Bladder microvascular endothelial cell (primary cell): ENCODE measurements around the gene ICAM4. TPM values are rescaled to one million over a fixed set of nuclear protein-coding genes. Genes with fewer than 3 reads are reported as not detected.

Experiments
- total RNA-seq: library from RNA; depleted of rRNA; stranded (reverse); fragments of >200 nt; gene quantifications from 2 replicates; pipeline ENCODE4 v1.2.3, GENCODE V29; 2014

Gene ICAM4
- 1.1 and 1.3 TPM in 2 replicates for total RNA-seq

GRCh38 chr19:10286803-10287737 lies at the start of gene ICAM4:
TSS of gene ICAM4 (plus strand) at chr19:10286955. CDS start at chr19:10287013, 58 bp downstream.

DNA sequence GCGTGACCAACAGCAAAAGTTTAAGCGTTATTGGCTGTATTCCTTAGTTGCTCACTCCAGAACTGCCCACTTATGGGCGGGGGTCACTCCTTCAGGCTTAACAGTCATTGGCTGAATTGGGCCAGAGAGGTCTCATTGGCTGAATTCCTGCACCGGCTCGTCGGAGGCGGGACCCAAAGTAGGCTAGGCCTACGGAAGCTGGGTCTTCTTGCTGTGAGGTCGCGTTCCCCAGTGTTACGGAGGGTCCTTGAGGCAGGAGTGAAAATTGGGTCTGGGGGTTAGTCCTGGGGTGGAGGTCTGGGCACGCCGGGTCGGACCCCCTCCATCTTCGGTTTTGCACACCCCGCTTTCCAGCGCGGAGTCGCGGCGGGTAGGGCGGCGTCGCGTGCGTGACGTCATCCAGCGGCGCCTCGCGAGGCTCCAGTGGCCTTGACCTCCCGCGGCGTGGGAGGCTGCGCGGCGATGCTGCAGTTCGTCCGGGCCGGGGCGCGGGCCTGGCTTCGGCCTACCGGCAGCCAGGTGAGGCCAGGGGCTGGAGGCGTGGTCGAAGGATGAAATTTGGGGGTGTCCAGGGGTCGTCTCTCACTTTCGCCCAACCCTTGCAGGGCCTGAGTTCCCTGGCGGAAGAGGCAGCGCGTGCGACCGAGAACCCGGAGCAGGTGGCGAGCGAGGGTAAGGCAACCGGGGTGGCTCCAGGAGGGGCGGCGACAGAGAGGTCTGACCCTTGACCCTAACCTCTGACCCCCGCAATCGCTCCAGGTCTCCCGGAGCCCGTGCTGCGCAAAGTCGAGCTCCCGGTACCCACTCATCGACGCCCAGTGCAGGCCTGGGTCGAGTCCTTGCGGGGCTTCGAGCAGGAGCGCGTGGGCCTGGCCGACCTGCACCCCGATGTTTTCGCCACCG lies 34.7 kb upstream of the ICAM4 start, which contains the start of gene MRPL4:
TSS of gene MRPL4 (plus strand) at position 423 of the 903 bp plus-strand sequence. CDS start at position 463, 40 bp downstream.

DNA sequence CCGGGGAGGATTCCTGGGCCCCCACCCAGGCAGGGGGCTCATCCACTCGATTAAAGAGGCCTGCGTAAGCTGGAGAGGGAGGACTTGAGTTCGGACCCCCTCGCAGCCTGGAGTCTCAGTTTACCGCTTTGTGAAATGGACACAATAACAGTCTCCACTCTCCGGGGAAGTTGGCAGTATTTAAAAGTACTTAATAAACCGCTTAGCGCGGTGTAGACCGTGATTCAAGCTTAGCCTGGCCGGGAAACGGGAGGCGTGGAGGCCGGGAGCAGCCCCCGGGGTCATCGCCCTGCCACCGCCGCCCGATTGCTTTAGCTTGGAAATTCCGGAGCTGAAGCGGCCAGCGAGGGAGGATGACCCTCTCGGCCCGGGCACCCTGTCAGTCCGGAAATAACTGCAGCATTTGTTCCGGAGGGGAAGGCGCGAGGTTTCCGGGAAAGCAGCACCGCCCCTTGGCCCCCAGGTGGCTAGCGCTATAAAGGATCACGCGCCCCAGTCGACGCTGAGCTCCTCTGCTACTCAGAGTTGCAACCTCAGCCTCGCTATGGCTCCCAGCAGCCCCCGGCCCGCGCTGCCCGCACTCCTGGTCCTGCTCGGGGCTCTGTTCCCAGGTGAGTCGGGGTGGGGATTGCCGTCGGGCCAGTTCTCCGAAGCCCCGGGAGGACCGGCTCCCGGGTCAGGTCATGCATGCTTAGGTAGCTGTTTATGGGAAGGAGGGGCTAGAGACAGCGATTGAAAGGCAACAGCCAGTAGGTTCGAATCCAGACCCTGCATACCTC lies 15.9 kb upstream of the ICAM4 start, which contains the start of gene ICAM1:
TSS of gene ICAM1 (plus strand) at position 505 of the 779 bp plus-strand sequence. CDS start at position 545, 40 bp downstream.

DNA sequence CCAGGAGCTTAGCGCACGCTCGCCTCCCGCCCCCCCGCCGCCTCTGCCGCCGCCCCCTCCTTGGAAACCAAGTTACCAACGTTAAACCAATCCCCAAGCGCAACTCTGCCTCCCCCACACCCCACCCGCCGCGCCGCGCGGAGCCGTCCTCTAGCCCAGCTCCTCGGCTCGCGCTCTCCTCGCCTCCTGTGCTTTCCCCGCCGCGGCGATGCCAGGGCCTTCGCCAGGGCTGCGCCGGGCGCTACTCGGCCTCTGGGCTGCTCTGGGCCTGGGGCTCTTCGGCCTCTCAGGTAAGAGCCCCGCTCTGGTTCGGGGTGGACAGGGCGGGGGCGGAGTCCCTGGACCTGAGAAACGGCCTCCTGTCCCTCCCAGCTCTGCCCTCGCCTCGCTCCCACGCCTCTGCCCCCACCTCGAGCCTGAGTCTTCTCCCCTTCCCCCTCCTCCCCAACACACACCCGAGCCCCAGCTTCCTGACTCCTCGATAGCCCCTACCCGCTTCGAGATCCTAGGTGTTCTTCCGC lies 3.1 kb downstream of the ICAM4 start, which contains the start of gene ICAM5:
TSS of gene ICAM5 (plus strand) at position 117 of the 521 bp plus-strand sequence. CDS start at position 209, 92 bp downstream.

GRCh38 chr19:10309423-10309822 lies 22.7 kb downstream of the ICAM4 start, which contains the start of gene ZGLP1:
TSS of gene ZGLP1 (minus strand) at chr19:10309815.

DNA sequence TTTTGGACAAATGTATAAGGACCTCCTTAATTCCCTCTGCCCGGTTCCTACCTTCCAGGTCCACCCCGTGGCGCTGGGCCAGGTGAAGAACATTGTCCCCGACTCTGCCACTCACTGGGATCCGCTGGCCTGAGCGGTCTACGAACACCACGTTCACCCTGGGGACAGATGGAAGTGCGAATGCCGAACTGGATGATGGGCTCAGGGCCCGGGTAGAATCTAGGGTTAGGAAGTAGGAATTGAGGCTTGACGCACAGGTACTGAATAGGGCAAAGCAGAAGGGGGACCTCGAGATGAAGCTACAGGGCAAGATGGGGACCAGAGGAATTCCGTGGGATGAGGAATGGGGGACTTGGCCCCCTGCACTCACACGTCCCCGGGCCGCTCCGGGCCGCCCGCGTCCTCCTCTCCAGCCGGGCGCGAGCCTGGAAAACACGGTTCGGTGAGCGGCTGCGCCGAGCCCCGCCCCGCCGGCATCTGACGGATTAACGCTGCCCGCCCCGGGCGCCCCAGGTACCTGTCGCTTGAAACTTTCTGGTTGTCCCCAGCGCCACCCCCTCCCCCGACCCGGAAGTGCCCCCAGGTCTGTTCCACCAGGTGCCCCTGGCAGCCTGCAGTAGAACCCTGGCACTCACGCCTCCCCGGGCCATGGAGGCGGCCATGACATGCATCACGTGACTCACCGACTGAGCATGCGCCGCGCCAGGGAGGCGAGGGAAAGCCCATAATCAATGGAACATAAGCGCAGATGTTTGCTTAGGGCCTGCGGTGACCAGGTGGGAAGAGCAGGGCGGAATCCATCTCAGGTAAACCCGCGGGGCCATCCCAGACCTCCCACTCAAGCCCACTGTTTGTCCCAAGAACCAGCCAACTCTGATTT lies 28.8 kb downstream of the ICAM4 start, which contains the start of gene FDX2:
TSS of gene FDX2 (minus strand) at position 681 of the 880 bp plus-strand sequence. CDS start at position 662, 19 bp downstream.

DNA sequence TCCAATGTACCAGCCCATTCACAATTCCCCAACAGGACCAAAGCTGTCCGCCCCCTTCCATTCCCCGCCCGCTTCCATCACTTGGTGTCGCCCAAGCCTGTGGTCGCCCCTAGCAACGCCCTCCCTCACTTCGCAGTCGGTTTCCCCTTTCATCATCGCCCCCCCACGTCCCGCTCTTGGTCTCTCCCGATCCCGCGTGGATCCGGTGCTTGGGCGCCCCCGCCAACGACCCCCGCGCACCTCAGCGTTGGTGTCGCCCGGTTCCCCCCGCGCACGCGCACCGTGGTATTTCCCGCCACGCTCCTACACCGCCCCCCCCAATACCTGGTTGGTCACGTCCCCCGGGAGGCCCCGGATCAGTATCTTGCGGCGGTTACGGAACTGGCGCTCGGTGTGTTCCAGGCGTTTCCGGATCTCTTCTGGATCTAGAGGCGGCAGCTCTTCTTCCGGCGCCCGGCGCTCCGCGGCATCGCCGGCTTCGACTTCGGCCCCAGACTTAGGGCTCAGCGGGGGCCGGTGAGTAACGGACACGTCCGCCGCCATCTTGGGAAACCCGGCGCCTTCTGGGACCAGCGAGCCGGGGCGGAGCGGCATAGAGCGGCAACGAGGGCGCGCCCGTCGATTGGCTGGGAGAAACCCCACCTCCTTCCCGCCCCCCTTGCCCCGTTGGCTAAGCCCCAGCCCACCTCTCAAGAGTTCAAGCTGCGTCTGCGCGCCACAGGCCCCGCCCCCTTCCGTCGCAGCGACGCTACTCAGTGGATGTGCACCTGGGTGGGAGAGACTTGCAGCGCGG lies 46.4 kb downstream of the ICAM4 start, which contains the start of gene RAVER1:
TSS of gene RAVER1 (minus strand) at position 565 of the 793 bp plus-strand sequence. CDS start at position 543, 22 bp downstream.

Other genes starting within 250 kb of the ICAM4 start
- gene SHFL, start 200.6 kb upstream of the ICAM4 start, total RNA-seq, result 24.3 and 29.4 TPM in 2 replicates
- 0.25 TPM in 1 of 2 replicates, not detected in the other for gene ANGPTL6, start 184.3 kb upstream of the ICAM4 start, total RNA-seq
- 21.0 and 28.9 TPM in 2 replicates for gene PPAN, start 180.6 kb upstream of the ICAM4 start, total RNA-seq
- gene P2RY11, start 175.3 kb upstream of the ICAM4 start, total RNA-seq, result 1.1 and 4.3 TPM in 2 replicates
- gene EIF3G, start 167.1 kb upstream of the ICAM4 start, total RNA-seq, result 261 and 308 TPM in 2 replicates
- 36.4 and 63.2 TPM in 2 replicates for gene DNMT1, start 92.0 kb upstream of the ICAM4 start, total RNA-seq
- gene S1PR2, start 55.6 kb upstream of the ICAM4 start, total RNA-seq, result 0.65 and 0.69 TPM in 2 replicates
- gene MRPL4, start 34.7 kb upstream of the ICAM4 start, total RNA-seq, result 20.1 TPM in 2 replicates
- 28.0 and 138 TPM in 2 replicates for gene ICAM1, start 15.8 kb upstream of the ICAM4 start, total RNA-seq
- 0.16 and 0.25 TPM in 2 replicates for gene ICAM5, start 3.0 kb downstream of the ICAM4 start, total RNA-seq
- 0.32 and 0.44 TPM in 2 replicates for gene ZGLP1, start 22.9 kb downstream of the ICAM4 start, total RNA-seq
- 13.6 and 21.1 TPM in 2 replicates for gene FDX2, start 29.1 kb downstream of the ICAM4 start, total RNA-seq
- 5.8 and 17.7 TPM in 2 replicates for gene RAVER1, start 46.6 kb downstream of the ICAM4 start, total RNA-seq
- 10.5 and 20.9 TPM in 2 replicates for gene ICAM3, start 52.7 kb downstream of the ICAM4 start, total RNA-seq
- gene TYK2, start 93.6 kb downstream of the ICAM4 start, total RNA-seq, result 84.3 and 118 TPM in 2 replicates
- 313 and 340 TPM in 2 replicates for gene CDC37, start 116.6 kb downstream of the ICAM4 start, total RNA-seq
- gene PDE4A, start 133.6 kb downstream of the ICAM4 start, total RNA-seq, result 1.1 and 4.2 TPM in 2 replicates
- 78.8 and 118 TPM in 2 replicates for gene KEAP1, start 216.4 kb downstream of the ICAM4 start, total RNA-seq
- 0.13 and 0.16 TPM in 2 replicates for gene S1PR5, start 230.5 kb downstream of the ICAM4 start, total RNA-seq